ENCODE data around the gene FAM209B.

Gene FAM209B

GRCh38 chr20:56518126-56518525 is 14.9 kb upstream of the FAM209B start:
- TF ChIP-seq, protein P1, sequence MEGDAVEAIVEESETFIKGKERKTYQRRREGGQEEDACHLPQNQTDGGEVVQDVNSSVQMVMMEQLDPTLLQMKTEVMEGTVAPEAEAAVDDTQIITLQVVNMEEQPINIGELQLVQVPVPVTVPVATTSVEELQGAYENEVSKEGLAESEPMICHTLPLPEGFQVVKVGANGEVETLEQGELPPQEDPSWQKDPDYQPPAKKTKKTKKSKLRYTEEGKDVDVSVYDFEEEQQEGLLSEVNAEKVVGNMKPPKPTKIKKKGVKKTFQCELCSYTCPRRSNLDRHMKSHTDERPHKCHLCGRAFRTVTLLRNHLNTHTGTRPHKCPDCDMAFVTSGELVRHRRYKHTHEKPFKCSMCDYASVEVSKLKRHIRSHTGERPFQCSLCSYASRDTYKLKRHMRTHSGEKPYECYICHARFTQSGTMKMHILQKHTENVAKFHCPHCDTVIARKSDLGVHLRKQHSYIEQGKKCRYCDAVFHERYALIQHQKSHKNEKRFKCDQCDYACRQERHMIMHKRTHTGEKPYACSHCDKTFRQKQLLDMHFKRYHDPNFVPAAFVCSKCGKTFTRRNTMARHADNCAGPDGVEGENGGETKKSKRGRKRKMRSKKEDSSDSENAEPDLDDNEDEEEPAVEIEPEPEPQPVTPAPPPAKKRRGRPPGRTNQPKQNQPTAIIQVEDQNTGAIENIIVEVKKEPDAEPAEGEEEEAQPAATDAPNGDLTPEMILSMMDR (IDR thresholded peaks at IDR 0.05; ENCODE audit: low read depth, low read length, poor library complexity, severe bottlenecking) = no peak
- TF ChIP-seq EZH2phosphoT487 (IDR thresholded peaks at IDR 0.05; ENCODE audit: borderline replicate concordance, low read length) = no peak
- H3K9me2 ChIP-seq (replicated peaks; ENCODE audit: control insufficient read depth, low read length) = no peaks in the 10 kb centered on the region
- H3K36me3 ChIP-seq (ENCODE audit: control insufficient read depth, low read length) = peaks cover 42% of the 10 kb centered on the region

GRCh38 chr20:56518721-56519398 is 14.2 kb upstream of the FAM209B start:
- H3K4me3 ChIP-seq (ENCODE audit: low read length) = no peak overlapping the region
- no peaks in the 10 kb centered on the region for H3K4me1 ChIP-seq (ENCODE audit: control insufficient read depth, low read length)
- H3K79me2 ChIP-seq (ENCODE audit: control insufficient read depth, low read length) = no peaks in the 10 kb centered on the region
- no peaks in the 10 kb centered on the region for H3K27me3 ChIP-seq (ENCODE audit: control insufficient read depth, low read length)
- no peak overlapping the region for H3K4me2 ChIP-seq (ENCODE audit: low read length)
- no peak for TF ChIP-seq EZH2phosphoT487 (IDR thresholded peaks at IDR 0.05; ENCODE audit: borderline replicate concordance, low read length)
- TF ChIP-seq, protein P1 (IDR thresholded peaks at IDR 0.05; ENCODE audit: low read depth, low read length, poor library complexity, severe bottlenecking) = no peak
- H3F3A ChIP-seq (ENCODE audit: control insufficient read depth, insufficient read depth) = no peaks in the 10 kb centered on the region
- no peaks in the 10 kb centered on the region for H3K9me2 ChIP-seq (replicated peaks; ENCODE audit: control insufficient read depth, low read length)
- H3K27ac ChIP-seq (ENCODE audit: low read depth, low read length) = no peak overlapping the region
- H4K20me1 ChIP-seq (ENCODE audit: control insufficient read depth, insufficient read depth, low read depth, low read length) = no peaks in the 10 kb centered on the region
- H3K9me3 ChIP-seq (ENCODE audit: control insufficient read depth, insufficient read depth, low read length) = peaks cover 9% of the 10 kb centered on the region; the same call in 1 of the 2 replicates
- H3K36me3 ChIP-seq (ENCODE audit: control insufficient read depth, low read length) = peaks cover 37% of the 10 kb centered on the region

More at GRCh38 chr20:56518126-56518525, 14.9 kb upstream of the FAM209B start:
- Histone ChIP-seq H3F3A (ENCODE audit: control insufficient read depth, insufficient read depth) (no peaks in the 10 kb centered on the region), H3K9me3 (ENCODE audit: control insufficient read depth, insufficient read depth, low read length) (peaks cover 9% of the 10 kb centered on the region; the same call in 1 of the 2 replicates), H3K27ac (ENCODE audit: low read depth, low read length) (no peak overlapping the region), H3K4me1 (ENCODE audit: control insufficient read depth, low read length) (no peaks in the 10 kb centered on the region), H3K4me2 (ENCODE audit: low read length) (no peak overlapping the region), H3K79me2 (ENCODE audit: control insufficient read depth, low read length) (no peaks in the 10 kb centered on the region), H3K27me3 (ENCODE audit: control insufficient read depth, low read length) (no peaks in the 10 kb centered on the region), H3K4me3 (ENCODE audit: low read length) (no peak overlapping the region), H4K20me1 (ENCODE audit: control insufficient read depth, insufficient read depth, low read depth, low read length) (no peaks in the 10 kb centered on the region)

DNA sequence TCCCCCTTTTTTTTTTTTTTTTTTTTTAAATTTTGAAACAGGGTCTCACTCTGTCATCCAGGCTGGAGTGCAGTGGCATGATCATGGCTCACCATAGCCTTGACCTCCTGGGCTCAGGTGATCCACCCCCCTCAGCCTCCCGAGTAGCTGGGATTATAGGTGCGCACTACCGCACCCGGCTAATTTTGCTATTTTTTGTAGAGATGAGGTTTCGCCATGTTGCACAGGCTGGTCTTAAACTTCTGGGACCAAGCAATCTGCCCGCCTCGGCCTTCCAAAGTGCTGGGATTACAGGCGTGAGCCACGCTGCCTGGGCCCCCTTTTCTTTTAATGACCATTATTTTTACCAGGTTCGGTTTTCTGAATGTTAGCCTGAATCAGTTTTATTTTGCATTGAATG is 13.5 kb upstream of the FAM209B start:
- no peaks in the 10 kb centered on the region for H3K27me3 ChIP-seq (ENCODE audit: control insufficient read depth, low read length)
- no peak overlapping the region for H3K27ac ChIP-seq (ENCODE audit: low read depth, low read length)

More for the DNA sequence above, 13.5 kb upstream of the FAM209B start:
- Histone ChIP-seq H3K4me3 (ENCODE audit: low read length) (no peak overlapping the region), H3K79me2 (ENCODE audit: control insufficient read depth, low read length) (no peaks in the 10 kb centered on the region), H3K9me2 (replicated peaks; ENCODE audit: control insufficient read depth, low read length) (no peaks in the 10 kb centered on the region), H4K20me1 (ENCODE audit: control insufficient read depth, insufficient read depth, low read depth, low read length) (no peaks in the 10 kb centered on the region), H3F3A (ENCODE audit: control insufficient read depth, insufficient read depth) (no peaks in the 10 kb centered on the region), H3K4me2 (ENCODE audit: low read length) (no peak overlapping the region), H3K4me1 (ENCODE audit: control insufficient read depth, low read length) (no peaks in the 10 kb centered on the region), H3K36me3 (ENCODE audit: control insufficient read depth, low read length) (peaks cover 36% of the 10 kb centered on the region), H3K9me3 (ENCODE audit: control insufficient read depth, insufficient read depth, low read length) (peaks cover 9% of the 10 kb centered on the region; the same call in 1 of the 2 replicates)
- no peak for TF ChIP-seq EZH2phosphoT487 (IDR thresholded peaks at IDR 0.05; ENCODE audit: borderline replicate concordance, low read length)
- TF ChIP-seq, protein P1 (IDR thresholded peaks at IDR 0.05; ENCODE audit: low read depth, low read length, poor library complexity, severe bottlenecking) = no peak

All from DOHH2 (cell line).